A172 (cell line): Measurements from ENCODE around the gene MBD5. TPM values are rescaled to one million over a fixed set of nuclear protein-coding genes. Genes with fewer than 3 reads are reported as not detected.
A peak's percentile ranks its signal among the peaks of the same experiment; 100 is the strongest.

ENCODE experiments used
- DNase-seq: peaks from one replicate; pipeline ENCODE4 v3.0.0-alpha.2; 2015; ENCODE audit warnings: low spot score
- total RNA-seq: library from RNA; depleted of rRNA; stranded (reverse); fragments of >200 nt; shearing (Covaris generic); gene quantifications from 2 replicates; pipeline ENCODE4 v1.2.3, GENCODE V29; 2014; rRNA removed

MBD5 gene
- total RNA-seq, 1 experiment from 2014 or later, result 11.3 TPM

- DNase-seq, result no peak
Observed at GRCh38 chr2:148545390-148546256, 524.7 kb downstream of the MBD5 start.

GRCh38 chr2:148546270-148546669, 525.4 kb downstream of the MBD5 start:
- DNase-seq, result no peak

- no peak for DNase-seq
Observed at GRCh38 chr2:148548716-148549400, 528.0 kb downstream of the MBD5 start.

- peak; percentile 11 for DNase-seq
Observed at GRCh38 chr2:148552675-148553331, 531.9 kb downstream of the MBD5 start.

GRCh38 chr2:148553332-148553887, 532.5 kb downstream of the MBD5 start:
- no peak for DNase-seq

GRCh38 chr2:148554459-148555247, 533.8 kb downstream of the MBD5 start:
- peak; percentile 52 for DNase-seq

GRCh38 chr2:148555622-148556294, 534.9 kb downstream of the MBD5 start:
- no peak for DNase-seq

- no peak for DNase-seq
Observed at GRCh38 chr2:148557844-148558436, 537.0 kb downstream of the MBD5 start.

GRCh38 chr2:148560496-148560895, 539.6 kb downstream of the MBD5 start:
- no peak for DNase-seq

- DNase-seq, result no peak
Observed at GRCh38 chr2:148561389-148561788, 540.5 kb downstream of the MBD5 start.

- no peak for DNase-seq
Observed at GRCh38 chr2:148565272-148565894, 544.5 kb downstream of the MBD5 start.

Other genes starting within 250 kb of the MBD5 start
- gene ACVR2A, start 176.1 kb upstream of the MBD5 start, total RNA-seq, result 3.6 and 5.5 TPM in 2 replicates
- gene ORC4, start 354 bp upstream of the MBD5 start, total RNA-seq, result 143 and 145 TPM in 2 replicates